Spinal cord (tissue), 10 donors: ENCODE data around the gene ARHGEF1. TPM values are rescaled to one million over a fixed set of nuclear protein-coding genes. Genes with fewer than 3 reads are reported as not detected.

Source experiments
- DNase-seq, 6 donors: peaks; one replicate each; pipeline versions ENCODE4 v3.0.0 to v3.0.0-alpha.2; 2013 to 2015; ENCODE audit warnings: low spot score in 6 of 6, low read depth in 4 of 6
- H3K27ac ChIP-seq: one replicate; pipeline ENCODE4 v1.5.1; 2013; ENCODE audit warnings: low read depth, low read length, control low read depth
- H3K27me3 ChIP-seq: one replicate; pipeline ENCODE4 v1.6.1; 2013; ENCODE audit warnings: low read length; ENCODE audit not compliant: control insufficient read depth, insufficient read depth
- H3K36me3 ChIP-seq: one replicate; pipeline ENCODE4 v1.6.1; 2013; ENCODE audit warnings: low read length; ENCODE audit not compliant: control insufficient read depth, insufficient read depth
- H3K4me1 ChIP-seq: one replicate; pipeline ENCODE4 v1.6.1; 2013; ENCODE audit warnings: low read length; ENCODE audit not compliant: control insufficient read depth, insufficient read depth
- H3K4me3 ChIP-seq: one replicate; pipeline ENCODE4 v1.5.1; 2013; ENCODE audit warnings: low read depth, low read length, control low read depth
- H3K9me3 ChIP-seq: one replicate; pipeline ENCODE4 v1.6.1; 2013; ENCODE audit warnings: low read length; ENCODE audit not compliant: control insufficient read depth, insufficient read depth
- WGBS: methylation state at CpG from one replicate; pipeline ENCODE4 v1.1.5; 2013; ENCODE audit warnings: missing lambda C conversion rate; ENCODE audit not compliant: insufficient coverage; 5-methylcytosine and 5-hydroxymethylcytosine counted together
- polyA plus RNA-seq, 2 donors: library from polyadenylated mRNA; unstranded; fragments of 120-200 nt; gene quantifications; one replicate each; pipeline ENCODE4 v1.2.1, GENCODE V29; 2013; ENCODE audit not compliant: insufficient read length in 2 of 2
- total RNA-seq, 2 donors: library from RNA; depleted of rRNA in 1 of 2; stranded (reverse); fragments of 120-200 nt in 1 of 2; fragments of >200 nt in 1 of 2; gene quantifications; one replicate each; pipeline versions ENCODE4 v1.2.3 to v1.2.4, GENCODE V29; 2013 to 2014
- donor health status: healthy.

ARHGEF1 gene
- total and polyA plus RNA-seq, 4 donors = 17.3 to 113 (median 51.3) TPM

DNA sequence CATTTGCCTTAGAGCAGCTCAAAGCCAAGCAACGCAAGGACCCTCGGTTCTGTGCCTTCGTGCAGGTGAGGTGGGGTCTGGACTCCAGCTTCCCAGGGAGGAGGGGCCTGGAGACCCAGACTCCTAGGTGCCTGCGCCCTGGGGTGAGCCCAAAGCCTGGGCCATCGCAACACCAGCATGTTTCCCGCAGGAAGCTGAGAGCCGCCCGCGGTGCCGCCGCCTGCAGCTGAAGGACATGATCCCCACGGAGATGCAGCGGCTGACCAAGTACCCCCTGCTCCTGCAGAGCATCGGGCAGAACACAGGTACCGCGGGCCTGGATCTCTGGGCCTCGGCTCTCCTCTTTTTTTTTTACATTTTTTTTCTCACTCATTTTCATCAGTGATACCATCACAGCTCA lies 19.6 kb downstream of the ARHGEF1 start:
- WGBS = 93% methylated on average over 17 of the region's 17 CpGs
- H3K27ac ChIP-seq = no peak overlapping the region
- H3K4me3 ChIP-seq = no peak overlapping the region
- no peaks in the 10 kb centered on the region for H3K9me3 ChIP-seq
- H3K27me3 ChIP-seq = no peaks in the 10 kb centered on the region
- peaks cover 83% of the 10 kb centered on the region for H3K36me3 ChIP-seq
- no peaks in the 10 kb centered on the region for H3K4me1 ChIP-seq
- no peak for DNase-seq

DNA sequence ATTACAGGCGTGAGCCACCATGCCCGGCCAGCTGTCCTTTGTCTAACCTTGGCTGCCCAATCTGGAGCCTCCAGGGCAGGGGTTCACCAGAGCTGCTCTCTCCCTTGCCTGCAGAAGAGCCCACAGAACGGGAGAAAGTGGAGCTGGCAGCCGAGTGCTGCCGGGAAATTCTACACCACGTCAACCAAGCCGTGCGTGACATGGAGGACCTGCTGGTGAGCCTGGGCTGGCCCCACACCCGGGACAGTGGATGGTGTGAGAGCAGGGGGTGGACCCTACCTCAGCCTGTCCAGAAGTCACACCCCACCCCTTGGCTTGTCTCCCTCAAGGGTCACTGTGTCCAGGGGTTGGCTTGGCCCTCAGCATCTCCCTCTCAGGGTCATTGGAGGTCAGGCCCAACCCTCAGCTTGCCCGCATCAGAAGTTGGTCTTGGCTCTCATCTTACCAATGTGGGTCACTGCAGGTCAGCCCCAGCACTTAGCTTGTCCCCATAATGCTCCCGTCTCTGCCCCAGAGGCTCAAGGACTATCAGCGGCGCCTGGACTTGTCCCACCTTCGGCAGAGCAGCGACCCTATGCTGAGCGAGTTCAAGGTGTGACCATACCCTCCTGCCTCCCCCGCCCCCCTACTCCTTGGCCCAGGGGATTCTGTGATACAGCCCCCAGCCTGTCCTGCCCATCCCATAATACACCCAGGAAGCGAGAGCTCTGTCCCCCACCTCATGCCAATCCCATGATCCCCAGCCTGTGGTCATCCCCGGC lies 20.4 kb downstream of the ARHGEF1 start:
- Histone ChIP-seq H3K4me1 (no peaks in the 10 kb centered on the region), H3K9me3 (no peaks in the 10 kb centered on the region), H3K27ac (no peak overlapping the region), H3K36me3 (peaks cover 82% of the 10 kb centered on the region), H3K27me3 (no peaks in the 10 kb centered on the region), H3K4me3 (no peak overlapping the region)
- 94% methylated on average over 18 of the region's 19 CpGs for WGBS
- DNase-seq = no peak

DNA sequence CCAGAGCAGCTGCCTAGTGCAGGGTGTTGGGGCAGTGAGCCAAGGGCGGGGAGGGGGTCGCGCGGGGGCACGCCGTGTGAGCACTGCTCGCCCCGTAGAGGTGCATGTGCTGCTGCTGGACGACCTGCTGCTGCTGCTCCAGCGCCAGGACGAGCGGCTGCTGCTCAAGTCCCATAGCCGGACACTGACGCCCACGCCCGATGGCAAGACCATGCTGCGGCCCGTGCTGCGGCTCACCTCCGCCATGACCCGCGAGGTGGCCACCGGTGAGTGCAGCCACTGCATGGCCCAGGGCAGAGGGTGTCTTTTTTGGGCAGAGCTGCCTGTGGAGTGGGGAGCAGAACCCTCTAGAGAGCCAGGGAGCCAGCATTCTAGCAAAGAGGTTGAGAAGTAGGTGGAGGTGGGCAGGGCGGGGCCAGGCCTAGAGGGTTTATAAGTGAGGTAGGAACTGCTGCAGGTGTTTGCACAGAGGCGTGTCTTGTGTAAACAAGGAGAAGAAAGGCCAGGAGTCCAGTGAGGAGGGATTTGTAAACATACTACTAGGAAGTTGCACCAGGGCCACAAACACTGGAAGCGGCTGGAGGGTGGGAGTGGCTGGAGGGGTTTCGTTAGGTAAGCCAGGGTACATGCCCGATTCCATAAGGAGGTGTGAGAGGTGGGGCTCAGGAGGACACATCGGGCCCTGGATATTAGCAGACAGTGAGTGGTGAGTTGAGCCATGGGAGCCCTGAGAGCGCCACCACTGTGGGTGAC lies 21.3 kb downstream of the ARHGEF1 start:
- no peak for DNase-seq
- WGBS = 93% methylated on average over 30 of the region's 30 CpGs
- H3K4me3 ChIP-seq = no peak overlapping the region
- H3K9me3 ChIP-seq = no peaks in the 10 kb centered on the region
- peaks cover 3% of the 10 kb centered on the region for H3K27me3 ChIP-seq
- H3K27ac ChIP-seq = no peak overlapping the region
- H3K36me3 ChIP-seq = peaks cover 80% of the 10 kb centered on the region
- H3K4me1 ChIP-seq = no peaks in the 10 kb centered on the region

DNA sequence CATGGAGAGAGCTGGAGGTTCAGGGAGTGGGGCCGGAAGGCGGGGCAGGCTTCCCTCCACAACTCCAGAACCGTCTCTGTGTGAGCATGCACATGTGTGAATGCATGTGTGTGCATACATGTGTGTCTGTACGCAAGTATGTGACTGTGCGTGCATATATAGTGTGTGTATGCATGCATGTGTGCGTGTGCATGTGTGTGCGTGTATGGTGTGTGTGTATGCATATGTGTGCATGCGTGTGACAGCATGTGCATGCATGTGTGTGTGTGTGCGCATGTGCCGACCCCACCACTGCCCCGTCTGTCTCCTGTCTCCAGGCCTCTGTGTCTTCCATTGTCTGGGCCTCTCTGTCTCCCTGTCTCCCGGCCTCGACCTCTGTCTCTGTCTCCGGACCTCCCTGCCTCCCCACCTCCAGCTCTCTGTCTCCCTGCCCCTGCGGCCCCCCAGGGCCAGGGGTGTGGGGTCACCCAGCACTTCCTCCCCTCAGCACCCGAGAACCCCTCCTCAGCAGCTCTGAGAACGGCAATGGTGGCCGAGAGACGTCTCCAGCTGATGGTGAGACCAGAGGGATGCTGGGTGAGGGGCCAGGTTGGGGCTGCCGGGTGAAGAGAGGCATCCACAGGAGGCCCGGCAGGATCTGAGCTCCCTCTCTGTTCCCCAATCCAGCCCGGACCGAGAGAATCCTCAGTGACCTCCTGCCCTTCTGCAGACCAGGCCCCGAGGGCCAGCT lies 22.5 kb downstream of the ARHGEF1 start:
- Histone ChIP-seq H3K4me1 (no peaks in the 10 kb centered on the region), H3K9me3 (no peaks in the 10 kb centered on the region), H3K4me3 (no peak overlapping the region), H3K36me3 (peaks cover 73% of the 10 kb centered on the region), H3K27me3 (peaks cover 8% of the 10 kb centered on the region), H3K27ac (no peak overlapping the region)
- 90% methylated on average over 22 of the region's 24 CpGs for WGBS
- DNase-seq = no peak

DNA sequence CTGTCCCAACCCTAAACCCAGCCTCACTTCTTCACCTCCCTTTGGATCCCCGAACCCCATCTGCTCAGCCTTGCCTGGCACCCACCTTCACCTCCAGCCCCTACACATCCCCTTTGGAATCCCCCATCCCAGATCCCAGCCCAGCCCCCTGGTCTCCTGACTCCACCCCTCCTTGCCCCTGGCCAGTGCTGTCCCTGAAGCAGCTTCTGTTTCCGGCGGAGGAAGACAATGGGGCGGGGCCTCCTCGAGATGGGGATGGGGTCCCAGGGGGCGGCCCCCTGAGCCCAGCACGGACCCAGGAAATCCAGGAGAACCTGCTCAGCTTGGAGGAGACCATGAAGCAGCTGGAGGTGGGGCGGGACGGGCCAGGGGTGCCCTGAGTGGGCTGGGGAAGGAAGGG lies 23.3 kb downstream of the ARHGEF1 start:
- H3K36me3 ChIP-seq = peaks cover 71% of the 10 kb centered on the region
- peaks cover 16% of the 10 kb centered on the region for H3K27me3 ChIP-seq
- H3K4me1 ChIP-seq = no peaks in the 10 kb centered on the region
- DNase-seq = no peak
- no peak overlapping the region for H3K27ac ChIP-seq
- no peak overlapping the region for H3K4me3 ChIP-seq
- 50% methylated on average over 7 of the region's 9 CpGs for WGBS
- H3K9me3 ChIP-seq = no peaks in the 10 kb centered on the region

DNA sequence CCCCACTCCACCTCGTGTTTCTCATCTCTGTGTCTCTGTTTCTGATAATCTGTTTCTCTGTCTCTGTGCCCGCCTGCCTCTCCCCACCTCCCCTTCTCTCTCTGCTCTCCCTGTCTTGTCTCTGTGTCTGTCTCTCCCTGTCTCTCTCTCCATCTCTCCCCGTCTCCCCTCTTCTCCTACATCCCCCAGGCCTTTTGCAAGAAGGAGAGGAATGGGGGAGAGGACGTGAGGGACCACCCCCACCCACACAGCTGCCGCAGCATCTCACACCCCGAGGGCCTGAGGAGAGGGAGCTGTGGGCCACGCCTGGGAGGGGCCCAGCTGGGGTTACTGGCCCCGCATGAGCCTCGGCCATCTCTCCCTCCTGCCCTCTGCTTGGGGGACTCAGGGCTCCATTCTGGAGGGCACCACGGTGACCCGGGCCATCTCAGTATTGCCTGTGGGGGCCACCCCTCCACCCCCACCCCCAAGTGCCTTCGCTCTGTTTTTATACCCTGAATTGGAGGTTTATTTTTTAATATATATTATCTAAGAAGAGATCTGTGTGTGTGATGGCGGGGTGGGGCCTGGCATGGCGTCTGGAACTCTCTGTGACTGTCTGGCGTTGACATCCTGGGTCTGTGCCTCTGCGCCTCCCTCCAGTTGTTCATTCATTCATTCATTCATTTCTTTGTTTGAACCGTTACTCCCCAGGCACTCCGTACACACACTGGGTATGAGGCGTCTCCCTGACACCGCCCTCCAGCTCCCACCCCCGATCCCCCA lies 24.1 kb downstream of the ARHGEF1 start:
- Histone ChIP-seq H3K4me1 (no peaks in the 10 kb centered on the region), H3K36me3 (peaks cover 63% of the 10 kb centered on the region), H3K27ac (no peak overlapping the region), H3K9me3 (no peaks in the 10 kb centered on the region), H3K27me3 (peaks cover 24% of the 10 kb centered on the region), H3K4me3 (no peak overlapping the region)
- 73% methylated on average over 3 of the region's 21 CpGs for WGBS
- no peak for DNase-seq

DNA sequence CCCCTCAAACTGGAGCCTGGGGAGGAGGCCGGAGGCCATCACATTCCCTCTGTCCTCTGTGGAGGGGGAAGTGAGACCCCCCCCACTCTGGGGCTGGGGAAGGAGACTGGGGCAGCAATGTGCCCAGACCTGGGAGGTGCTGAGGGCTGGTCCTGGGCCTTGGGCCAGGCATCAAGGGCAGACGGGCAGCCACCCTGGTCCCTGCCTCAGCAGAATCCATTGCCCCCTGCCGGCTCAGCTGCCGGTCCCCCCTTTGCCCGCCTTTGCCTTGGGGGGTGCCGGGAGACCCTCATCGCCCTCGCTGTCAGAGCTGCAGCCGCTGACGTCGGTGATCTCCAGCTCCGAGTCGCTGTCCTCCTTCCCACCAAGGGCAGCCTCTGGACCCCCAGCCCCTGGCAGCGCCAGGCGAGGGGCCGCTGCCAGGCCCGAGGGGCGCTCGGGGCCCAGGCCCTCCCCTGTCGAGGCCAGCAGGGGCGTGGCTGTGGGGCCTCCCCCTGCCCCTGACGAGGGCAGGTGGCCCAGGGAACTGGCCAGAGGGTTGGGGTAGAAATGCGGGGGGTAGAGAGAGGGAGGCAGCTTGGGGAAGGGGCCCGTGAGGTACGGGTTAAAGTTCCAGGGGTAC lies 25.1 kb downstream of the ARHGEF1 start:
- Histone ChIP-seq H3K4me1 (peaks cover 5% of the 10 kb centered on the region), H3K36me3 (peaks cover 53% of the 10 kb centered on the region)
- 83% methylated on average over 25 of the region's 25 CpGs for WGBS

DNA sequence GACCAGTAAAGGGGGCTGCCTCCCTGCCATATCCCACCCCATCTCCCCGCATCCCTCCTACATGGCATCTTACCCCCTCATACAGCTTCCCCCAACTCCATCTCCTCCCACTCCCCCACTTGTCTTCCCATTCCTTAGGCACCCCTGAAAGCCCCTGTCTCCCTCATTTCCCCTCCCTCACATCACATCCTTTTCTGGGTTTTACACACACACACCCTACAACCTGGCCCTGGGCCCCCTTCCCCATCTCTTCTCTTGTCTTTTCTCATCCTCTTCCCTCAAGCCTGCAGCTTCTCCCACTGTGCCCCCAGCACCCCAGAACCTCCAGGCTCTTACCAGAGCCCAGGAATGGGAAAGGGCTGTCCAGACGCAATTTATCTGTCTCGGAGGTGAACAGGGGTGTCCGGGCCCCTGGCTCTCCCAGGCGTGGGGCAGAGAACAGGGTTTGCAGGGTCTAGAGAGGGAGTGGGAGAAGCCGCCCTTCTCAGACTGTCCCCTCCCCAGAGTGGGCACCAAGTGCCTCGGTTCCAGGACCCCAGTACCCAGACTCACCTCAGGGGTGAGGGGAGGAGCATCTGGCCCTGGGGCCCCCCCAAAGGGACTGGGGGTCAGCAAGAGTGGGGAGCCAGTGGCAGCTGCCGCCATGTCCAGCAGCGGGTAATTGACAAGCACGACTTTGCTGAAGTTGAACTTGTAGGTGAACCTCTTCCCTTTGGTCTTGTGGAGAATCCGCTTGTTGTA lies 25.9 kb downstream of the ARHGEF1 start:
- H3K36me3 ChIP-seq = peaks cover 45% of the 10 kb centered on the region
- WGBS = 75% methylated on average over 7 of the region's 11 CpGs
- no peak overlapping the region for H3K4me3 ChIP-seq
- H3K4me1 ChIP-seq = peaks cover 8% of the 10 kb centered on the region
- H3K9me3 ChIP-seq = no peaks in the 10 kb centered on the region
- DNase-seq = no peak
- peaks cover 42% of the 10 kb centered on the region for H3K27me3 ChIP-seq
- H3K27ac ChIP-seq = no peak overlapping the region

More for the DNA sequence above, 25.1 kb downstream of the ARHGEF1 start:
- H3K9me3 ChIP-seq = no peaks in the 10 kb centered on the region
- DNase-seq = no peak
- no peak overlapping the region for H3K4me3 ChIP-seq
- H3K27ac ChIP-seq = no peak overlapping the region
- peaks cover 34% of the 10 kb centered on the region for H3K27me3 ChIP-seq
